KG1 (cell line): ENCODE measurements around the gene ACMSD.
A peak's percentile ranks its signal among the peaks of the same experiment; 100 is the strongest.
"Not testable (repeated sequence)": the region's sequence is repeated elsewhere in the genome, so short reads cannot be mapped to it uniquely, and the experiment has no call there.

ENCODE experiments used
- DNase-seq: peaks from one replicate; lab custom pipeline; 2025; lab: John Stamatoyannopoulos, UW

ACMSD gene

GRCh38 chr2:134907441-134908116 is 69.2 kb downstream of the ACMSD start:
- DNase-seq = not testable (repeated sequence)

GRCh38 chr2:134910763-134911399 is 72.5 kb downstream of the ACMSD start:
- no peak for DNase-seq

GRCh38 chr2:134911400-134911785 is 73.0 kb downstream of the ACMSD start:
- no peak for DNase-seq

- DNase-seq = no peak
Observed at GRCh38 chr2:134912361-134912760, 73.9 kb downstream of the ACMSD start.

GRCh38 chr2:134917360-134917865 is 79.0 kb downstream of the ACMSD start:
- no peak for DNase-seq

- peak; percentile 90 for DNase-seq
Observed at GRCh38 chr2:134917888-134918525, 79.6 kb downstream of the ACMSD start.

GRCh38 chr2:134918526-134919340 is 80.3 kb downstream of the ACMSD start, which contains the start of gene CCNT2:
Gene CCNT2 (plus strand): TSS chr2:134918822. CDS start chr2:134918855, 33 bp downstream.
- DNase-seq = peak; percentile 94

- no peak for DNase-seq
Observed at GRCh38 chr2:134919341-134920210, 81.2 kb downstream of the ACMSD start.

GRCh38 chr2:134924912-134925311 is 86.5 kb downstream of the ACMSD start:
- DNase-seq = no peak

GRCh38 chr2:134926231-134926931 is 88.0 kb downstream of the ACMSD start:
- no peak for DNase-seq

GRCh38 chr2:134927195-134927594 is 88.8 kb downstream of the ACMSD start:
- DNase-seq = no peak

GRCh38 chr2:134932864-134933526 is 94.6 kb downstream of the ACMSD start:
- DNase-seq = no peak

- DNase-seq = no peak
Observed at GRCh38 chr2:134933732-134934131, 95.3 kb downstream of the ACMSD start.

- DNase-seq = no peak
Observed at GRCh38 chr2:134934150-134934549, 95.7 kb downstream of the ACMSD start.

- no peak for DNase-seq
Observed at GRCh38 chr2:134934641-134935040, 96.2 kb downstream of the ACMSD start.

GRCh38 chr2:134936691-134937090 is 98.3 kb downstream of the ACMSD start:
- DNase-seq = no peak

GRCh38 chr2:134943540-134943939 is 105.1 kb downstream of the ACMSD start:
- DNase-seq = no peak

- no peak for DNase-seq
Observed at GRCh38 chr2:134944975-134945374, 106.6 kb downstream of the ACMSD start.

- no peak for DNase-seq
Observed at GRCh38 chr2:134946073-134946472, 107.7 kb downstream of the ACMSD start.
